K562 (cell line): ENCODE measurements around the gene VPS41. TPM values are rescaled to one million over a fixed set of nuclear protein-coding genes. Genes with fewer than 3 reads are reported as not detected.
A peak's percentile ranks its signal among the peaks of the same experiment; 100 is the strongest.

ENCODE experiments used
- CHAMP1 ChIP-seq: fragments of 450-650 bp; IDR thresholded peaks from 2 replicates; pipeline ENCODE4 v1.6.1; 2016; ENCODE audit warnings: mild to moderate bottlenecking
- DPF2 ChIP-seq: fragments of 450-650 bp; IDR thresholded peaks from 2 replicates; pipeline ENCODE4 v1.6.1; 2016
- ERF ChIP-seq: fragments of 450-650 bp; formaldehyde crosslinking; IDR thresholded peaks from 2 replicates; pipeline ENCODE4 v1.4.0; 2020; ENCODE audit warnings: mild to moderate bottlenecking, mixed read lengths
- HOXB6 ChIP-seq: fragments of 250-450 bp; sonication (Bioruptor Pico); IDR thresholded peaks from 2 replicates; pipeline ENCODE4 v1.5.1; 2022; ENCODE audit warnings: mild to moderate bottlenecking, borderline replicate concordance
- MEF2A ChIP-seq: IDR thresholded peaks from 2 replicates; pipeline ENCODE4 v1.6.1; 2011; ENCODE audit warnings: low read depth, mild to moderate bottlenecking, low read length, moderate library complexity; ENCODE audit not compliant: control insufficient read depth
- POLR2G ChIP-seq: fragments of 200-400 bp; formaldehyde crosslinking; IDR thresholded peaks from 2 replicates; pipeline ENCODE4 v1.6.1; 2017; ENCODE audit warnings: low read depth, mild to moderate bottlenecking, antibody characterized with exemption, low read length, moderate library complexity
- PRPF4 ChIP-seq: fragments of 200-400 bp; formaldehyde crosslinking; IDR thresholded peaks from one replicate; pipeline ENCODE4 v1.6.1; 2017; ENCODE audit warnings: low read length, low read depth, mild to moderate bottlenecking; ENCODE audit not compliant: insufficient read depth, poor library complexity, severe bottlenecking
- SRSF7 ChIP-seq: fragments of 200-400 bp; formaldehyde crosslinking; optimal IDR thresholded peaks from 2 replicates; pipeline ENCODE3; 2017; ENCODE audit warnings: mild to moderate bottlenecking, low read depth, low read length
- THAP7 ChIP-seq: fragments of 250-450 bp; sonication (Bioruptor Pico); IDR thresholded peaks from 2 replicates; pipeline ENCODE4 v1.5.0; 2021
- THRAP3 ChIP-seq: fragments of 450-650 bp; IDR thresholded peaks from 2 replicates; pipeline ENCODE4 v1.6.1; 2016; ENCODE audit warnings: mild to moderate bottlenecking, inconsistent platforms, borderline replicate concordance
- ZNF316 ChIP-seq: fragments of 450-650 bp; IDR thresholded peaks from 2 replicates; pipeline ENCODE4 v1.6.1; 2016
- ZNF431 ChIP-seq: sonication (generic); formaldehyde crosslinking; IDR thresholded peaks from 2 replicates; pipeline ENCODE4 v1.8.0; 2022; ENCODE audit warnings: mild to moderate bottlenecking, missing genetic modification reagents
- ZNF445 ChIP-seq: fragments of 250-450 bp; sonication (Bioruptor Pico); IDR thresholded peaks from 2 replicates; pipeline ENCODE4 v1.4.0; 2020; ENCODE audit warnings: low read depth, mild to moderate bottlenecking, moderate library complexity
- ZNF740 ChIP-seq, 3 experiments: fragments of 200-800 bp in 1 of 3; sonication (Bioruptor generic) in 1 of 3; sonication (generic) in 1 of 3; formaldehyde crosslinking in 1 of 3; IDR thresholded peaks; 2 replicates each; pipeline versions ENCODE4 v1.6.1 to v1.8.0; 2016 to 2022; ENCODE audit warnings: mild to moderate bottlenecking in 2 of 3, missing compliant biosample characterization in 2 of 3, missing genetic modification characterization in 2 of 3, missing genetic modification reagents in 1 of 3
- polyA plus RNA-seq, 8 experiments: library from polyadenylated mRNA; depleted of rRNA in 4 of 8; stranded (reverse) in 5 of 8; unstranded in 3 of 8; fragments of >200 nt; fragmentation: Nextera tagmentation in 2 of 8; fragmentation: Illumina TruSeq in 1 of 8; extraction: Ambion mirVana in 2 of 8; extraction: Trizol in 1 of 8; gene quantifications; 2 replicates each; pipeline versions ENCODE4 v1.2.1 to v1.2.3, GENCODE V29; 2011 to 2014; ENCODE audit warnings: inconsistent platforms in 1 of 8, missing spikeins in 1 of 8
- total RNA-seq, 7 experiments: library from RNA; depleted of rRNA in 6 of 7; stranded (reverse); fragments of >200 nt in 6 of 7; fragmentation: Illumina TruSeq in 2 of 7; extraction: Trizol in 2 of 7; gene quantifications; 2 replicates each; pipeline versions ENCODE4 v1.2.1 to v1.2.3, GENCODE V29; 2011 to 2021; ENCODE audit warnings: low replicate concordance in 1 of 7
- TF ChIP-seq, protein P1 (sequence below), 2 experiments: fragments of 450-650 bp; IDR thresholded peaks; 2 replicates each; pipeline ENCODE4 v1.6.1; 2016; ENCODE audit warnings: mild to moderate bottlenecking in 2 of 2, borderline replicate concordance in 1 of 2, low read depth in 1 of 2, moderate library complexity in 1 of 2

Gene VPS41
- total and polyA plus RNA-seq, 9 of the 15 experiments (the other 6 are each of a cell fraction or from before 2014, with no cell fraction given) = 17.7 to 46.8 (median 32.1) TPM

DNA sequence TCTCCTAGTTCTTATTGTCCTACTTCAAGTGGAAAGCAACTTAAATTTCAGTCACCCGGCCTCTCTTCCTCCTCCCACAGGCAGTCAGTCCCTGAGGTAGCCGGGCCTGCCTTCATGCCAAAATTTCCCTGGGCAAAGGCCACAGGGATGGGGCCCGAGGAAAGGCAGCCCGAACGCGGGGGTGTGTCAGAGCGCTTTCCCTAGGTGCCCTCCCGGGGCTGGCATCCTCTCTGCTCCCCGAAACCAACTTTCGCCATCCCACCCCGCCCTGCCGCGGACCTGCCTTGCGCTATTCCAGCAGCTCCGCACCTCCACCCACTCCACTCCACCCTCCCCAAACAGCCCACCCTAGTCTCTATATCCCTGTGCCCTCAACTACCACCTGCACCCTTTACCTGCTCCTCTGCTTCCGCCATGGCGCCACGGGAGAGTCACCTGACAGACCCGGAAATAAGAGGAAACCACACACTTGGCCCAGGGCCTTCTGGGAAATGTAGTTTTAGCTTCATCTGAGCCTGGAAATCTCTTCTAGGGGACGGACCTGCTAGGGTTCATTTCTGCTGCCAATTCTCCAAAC lies at the start of gene VPS41 (continued):
- TF ChIP-seq ZNF445 (CRISPR knock-in tag) = no peak
- TF ChIP-seq ZNF431 = no peak
- TF ChIP-seq DPF2 = no peak
- 0 out of 2 replicates have a peak, but pooled peaks have one; percentile 19 for TF ChIP-seq POLR2G
- TF ChIP-seq THRAP3 = no peak
- no peak for TF ChIP-seq ZNF740 (CRISPR knock-in tag; IDR thresholded peaks at IDR 0.05)
- TF ChIP-seq ZNF740 (tag; IDR thresholded peaks at IDR 0.05) = no peak
- TF ChIP-seq THAP7 (CRISPR knock-in tag) = no peak
- TF ChIP-seq MEF2A = no peak
- TF ChIP-seq PRPF4 = no peak
- no peak for TF ChIP-seq CHAMP1
- TF ChIP-seq ZNF316 = no peak
- no peak for TF ChIP-seq HOXB6
- no peak for TF ChIP-seq ERF (CRISPR knock-in tag)
- TF ChIP-seq SRSF7 = no peak
- TF ChIP-seq, protein P1, sequence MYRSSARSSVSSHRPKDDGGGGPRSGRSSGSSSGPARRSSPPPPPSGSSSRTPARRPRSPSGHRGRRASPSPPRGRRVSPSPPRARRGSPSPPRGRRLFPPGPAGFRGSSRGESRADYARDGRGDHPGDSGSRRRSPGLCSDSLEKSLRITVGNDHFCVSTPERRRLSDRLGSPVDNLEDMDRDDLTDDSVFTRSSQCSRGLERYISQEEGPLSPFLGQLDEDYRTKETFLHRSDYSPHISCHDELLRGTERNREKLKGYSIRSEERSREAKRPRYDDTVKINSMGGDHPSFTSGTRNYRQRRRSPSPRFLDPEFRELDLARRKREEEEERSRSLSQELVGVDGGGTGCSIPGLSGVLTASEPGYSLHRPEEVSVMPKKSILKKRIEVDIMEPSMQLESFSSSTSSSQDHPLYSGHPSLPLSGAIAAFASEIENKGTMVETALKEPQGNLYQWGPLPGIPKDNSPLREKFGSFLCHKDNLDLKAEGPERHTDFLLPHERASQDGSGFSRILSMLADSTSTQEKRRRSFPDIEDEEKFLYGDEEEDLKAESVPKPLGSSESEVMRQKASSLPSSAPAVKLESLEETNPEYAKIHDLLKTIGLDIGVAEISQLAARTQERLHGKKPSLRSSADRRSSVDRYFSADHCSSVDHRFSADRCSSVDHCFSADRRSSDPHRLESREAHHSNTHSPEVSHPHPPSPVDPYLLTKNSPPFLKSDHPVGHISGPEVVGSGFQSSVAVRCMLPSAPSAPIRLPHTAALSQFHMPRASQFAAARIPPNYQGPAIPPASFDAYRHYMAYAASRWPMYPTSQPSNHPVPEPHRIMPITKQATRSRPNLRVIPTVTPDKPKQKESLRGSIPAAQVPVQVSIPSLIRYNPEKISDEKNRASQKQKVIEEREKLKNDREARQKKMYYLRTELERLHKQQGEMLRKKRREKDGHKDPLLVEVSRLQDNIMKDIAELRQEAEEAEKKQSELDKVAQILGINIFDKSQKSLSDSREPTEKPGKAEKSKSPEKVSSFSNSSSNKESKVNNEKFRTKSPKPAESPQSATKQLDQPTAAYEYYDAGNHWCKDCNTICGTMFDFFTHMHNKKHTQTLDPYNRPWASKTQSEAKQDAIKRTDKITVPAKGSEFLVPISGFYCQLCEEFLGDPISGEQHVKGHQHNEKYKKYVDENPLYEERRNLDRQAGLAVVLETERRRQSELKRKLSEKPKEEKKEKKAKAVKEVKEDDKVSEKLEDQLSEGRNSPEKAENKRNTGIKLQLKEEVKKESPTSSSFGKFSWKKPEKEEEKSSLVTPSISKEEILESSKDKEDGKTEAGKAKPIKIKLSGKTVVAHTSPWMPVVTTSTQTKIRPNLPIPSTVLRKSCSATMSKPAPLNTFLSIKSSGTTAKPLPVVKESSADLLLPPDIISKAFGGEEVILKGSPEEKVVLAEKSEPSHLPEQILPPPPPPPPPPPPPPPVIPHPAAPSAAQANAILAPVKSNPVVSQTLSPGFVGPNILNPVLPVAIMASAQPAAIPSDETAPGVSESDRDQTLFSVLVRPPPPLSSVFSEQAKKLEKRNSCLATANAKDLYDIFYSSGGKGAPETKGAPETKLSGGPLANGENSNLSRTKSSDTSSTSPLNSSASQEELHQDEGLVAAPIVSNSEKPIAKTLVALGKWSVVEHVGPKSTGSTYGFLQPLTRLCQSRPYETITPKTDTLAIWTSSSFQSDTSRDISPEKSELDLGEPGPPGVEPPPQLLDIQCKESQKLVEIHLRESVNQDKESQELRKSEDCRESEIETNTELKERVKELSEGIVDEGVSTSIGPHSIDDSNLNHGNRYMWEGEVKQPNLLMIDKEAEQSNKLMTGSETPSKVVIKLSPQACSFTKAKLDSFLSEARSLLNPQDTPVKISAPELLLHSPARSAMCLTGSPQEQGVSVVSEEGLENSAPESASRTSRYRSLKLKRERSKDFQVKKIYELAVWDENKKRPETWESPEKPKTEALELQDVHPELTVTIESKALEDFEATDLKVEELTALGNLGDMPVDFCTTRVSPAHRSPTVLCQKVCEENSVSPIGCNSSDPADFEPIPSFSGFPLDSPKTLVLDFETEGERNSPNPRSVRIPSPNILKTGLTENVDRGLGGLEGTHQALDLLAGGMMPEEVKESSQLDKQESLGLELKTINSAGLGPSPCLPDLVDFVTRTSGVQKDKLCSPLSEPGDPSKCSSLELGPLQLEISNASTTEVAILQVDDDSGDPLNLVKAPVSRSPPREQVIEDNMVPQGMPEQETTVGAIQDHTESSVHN (IDR thresholded peaks at IDR 0.05; ENCODE audit: borderline replicate concordance in 1 of 2, low read depth in 1 of 2) = no peak
